Type B pancreatic cell (in vitro differentiated cells): ENCODE data around the gene BCL6B. TPM values are rescaled to one million over a fixed set of nuclear protein-coding genes. Genes with fewer than 3 reads are reported as not detected.

Experiments
- DNase-seq: peaks from one replicate; pipeline ENCODE4 v3.0.0; 2021; ENCODE audit warnings: mixed read lengths; ENCODE audit not compliant: unreplicated experiment; ENCODE audit errors: extremely low spot score
- H3K27ac Mint-ChIP-seq: 2 replicates; pipeline ENCODE4 v1.8.0; 2021; ENCODE audit warnings: mild to moderate bottlenecking, mixed read lengths
- H3K27me3 Mint-ChIP-seq: 2 replicates; pipeline ENCODE4 v1.8.0; 2021; ENCODE audit warnings: mixed read lengths
- H3K36me3 Mint-ChIP-seq: 2 replicates; pipeline ENCODE4 v1.8.0; 2021; ENCODE audit warnings: mixed read lengths
- H3K4me1 Mint-ChIP-seq: one replicate; pipeline ENCODE4 v1.8.0; 2021; ENCODE audit warnings: mixed read lengths; ENCODE audit not compliant: unreplicated experiment
- H3K4me3 Mint-ChIP-seq: 2 replicates; pipeline ENCODE4 v1.8.0; 2021; ENCODE audit warnings: mild to moderate bottlenecking, mixed read lengths
- H3K9me3 Mint-ChIP-seq: 2 replicates; pipeline ENCODE4 v1.8.0; 2021; ENCODE audit warnings: mixed read lengths
- CTCF ChIP-seq: fragments of 200-600 bp; sonication (generic); conservative IDR thresholded peaks from 2 replicates; pipeline ENCODE4 v1.5.0; 2021; ENCODE audit warnings: antibody characterized with exemption, mild to moderate bottlenecking
- total RNA-seq: library from RNA; stranded (reverse); gene quantifications from 2 replicates; pipeline ENCODE4 v1.2.1, GENCODE V29; 2021; ENCODE audit warnings: low replicate concordance

The BCL6B gene
- total RNA-seq, 1 donor from 2014 or later, result not detected

GRCh38 chr17:7005716-7006115, 17.1 kb upstream of the BCL6B start:
- peaks cover 21% of the 10 kb centered on the region for H3K36me3 Mint-ChIP-seq

GRCh38 chr17:7007143-7007542, 15.7 kb upstream of the BCL6B start:
- DNase-seq, result no peak
- Mint-ChIP-seq H3K27ac (no peak overlapping the region), H3K27me3 (no peaks in the 10 kb centered on the region), H3K9me3 (no peaks in the 10 kb centered on the region), H3K4me3 (no peak overlapping the region), H3K4me1 (peaks cover 22% of the 10 kb centered on the region), H3K36me3 (peaks cover 11% of the 10 kb centered on the region)
- TF ChIP-seq CTCF, result no peak

More at GRCh38 chr17:7005716-7006115, 17.1 kb upstream of the BCL6B start:
- no peak for TF ChIP-seq CTCF
- H3K4me1 Mint-ChIP-seq, result peaks cover 11% of the 10 kb centered on the region
- H3K27me3 Mint-ChIP-seq, result no peaks in the 10 kb centered on the region
- no peak for DNase-seq
- H3K4me3 Mint-ChIP-seq, result no peak overlapping the region
- no peaks in the 10 kb centered on the region for H3K9me3 Mint-ChIP-seq
- no peak overlapping the region for H3K27ac Mint-ChIP-seq

- H3K4me3 Mint-ChIP-seq, result peak overlapping the region; percentile 69
- peak overlapping the region; percentile 42 for H3K27ac Mint-ChIP-seq
- no peaks in the 10 kb centered on the region for H3K9me3 Mint-ChIP-seq
- no peak for DNase-seq
- H3K27me3 Mint-ChIP-seq, result no peaks in the 10 kb centered on the region
- H3K36me3 Mint-ChIP-seq, result peaks cover 3% of the 10 kb centered on the region
- peaks cover 33% of the 10 kb centered on the region for H3K4me1 Mint-ChIP-seq
- no peak for TF ChIP-seq CTCF
Measured at GRCh38 chr17:7010523-7010922, 12.3 kb upstream of the BCL6B start.

GRCh38 chr17:7011415-7011814, 11.4 kb upstream of the BCL6B start:
- Mint-ChIP-seq H3K4me1 (peaks cover 40% of the 10 kb centered on the region), H3K27ac (peak overlapping the region; percentile 100)
- no peak for TF ChIP-seq CTCF

GRCh38 chr17:7011942-7012254, 11.0 kb upstream of the BCL6B start:
- no peak for DNase-seq
- peaks cover 40% of the 10 kb centered on the region for H3K4me1 Mint-ChIP-seq
- H3K9me3 Mint-ChIP-seq, result no peaks in the 10 kb centered on the region
- H3K36me3 Mint-ChIP-seq, result peaks cover 3% of the 10 kb centered on the region
- no peak for TF ChIP-seq CTCF
- H3K4me3 Mint-ChIP-seq, result peak overlapping the region; percentile 95
- H3K27me3 Mint-ChIP-seq, result no peaks in the 10 kb centered on the region
- H3K27ac Mint-ChIP-seq, result peak overlapping the region; percentile 100

More at GRCh38 chr17:7011415-7011814, 11.4 kb upstream of the BCL6B start:
- Mint-ChIP-seq H3K9me3 (no peaks in the 10 kb centered on the region), H3K4me3 (peak overlapping the region; percentile 95), H3K36me3 (peaks cover 3% of the 10 kb centered on the region), H3K27me3 (no peaks in the 10 kb centered on the region)
- no peak for DNase-seq
